Mammary epithelial cell (primary cell): ENCODE measurements around the gene SETX.

Experiments
- EZH2 ChIP-seq: IDR thresholded peaks from 2 replicates; pipeline ENCODE4 v1.6.1; 2012; ENCODE audit warnings: low read length, inconsistent platforms, borderline replicate concordance
- TF ChIP-seq, protein P1 (sequence below), 2 donors: IDR thresholded peaks in 1 of 2; conservative IDR thresholded peaks in 1 of 2; 2 replicates each; pipeline ENCODE4 v1.5.1; 2011 to 2012; ENCODE audit warnings: inconsistent platforms in 2 of 2, low read length in 2 of 2, mild to moderate bottlenecking in 2 of 2, control low read depth in 1 of 2, low read depth in 1 of 2; ENCODE audit not compliant: insufficient read depth in 1 of 2; ENCODE audit errors: extremely low read depth in 1 of 2

DNA sequence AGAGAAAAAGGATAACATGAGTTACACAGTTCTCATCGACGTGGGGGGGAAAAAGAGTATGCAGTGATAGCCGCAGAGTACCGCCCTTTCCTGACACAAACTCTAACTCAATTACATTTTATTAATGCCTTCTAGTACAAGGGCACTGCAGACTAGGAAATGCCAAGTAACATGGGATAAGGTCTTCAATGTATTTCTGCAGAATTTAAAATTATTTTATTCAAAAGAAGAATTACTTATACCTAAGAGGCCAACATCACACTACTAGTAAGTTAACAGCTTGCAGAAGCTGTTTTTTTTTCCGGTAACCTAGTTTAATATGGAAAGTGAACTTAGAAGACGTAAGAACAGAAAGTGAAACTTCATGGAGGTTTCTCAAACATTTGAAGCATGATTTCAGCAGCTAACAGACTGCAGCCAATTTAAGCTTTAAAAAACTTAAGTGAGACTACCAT, 3.9 kb downstream of the SETX start:
- TF ChIP-seq, protein P1, sequence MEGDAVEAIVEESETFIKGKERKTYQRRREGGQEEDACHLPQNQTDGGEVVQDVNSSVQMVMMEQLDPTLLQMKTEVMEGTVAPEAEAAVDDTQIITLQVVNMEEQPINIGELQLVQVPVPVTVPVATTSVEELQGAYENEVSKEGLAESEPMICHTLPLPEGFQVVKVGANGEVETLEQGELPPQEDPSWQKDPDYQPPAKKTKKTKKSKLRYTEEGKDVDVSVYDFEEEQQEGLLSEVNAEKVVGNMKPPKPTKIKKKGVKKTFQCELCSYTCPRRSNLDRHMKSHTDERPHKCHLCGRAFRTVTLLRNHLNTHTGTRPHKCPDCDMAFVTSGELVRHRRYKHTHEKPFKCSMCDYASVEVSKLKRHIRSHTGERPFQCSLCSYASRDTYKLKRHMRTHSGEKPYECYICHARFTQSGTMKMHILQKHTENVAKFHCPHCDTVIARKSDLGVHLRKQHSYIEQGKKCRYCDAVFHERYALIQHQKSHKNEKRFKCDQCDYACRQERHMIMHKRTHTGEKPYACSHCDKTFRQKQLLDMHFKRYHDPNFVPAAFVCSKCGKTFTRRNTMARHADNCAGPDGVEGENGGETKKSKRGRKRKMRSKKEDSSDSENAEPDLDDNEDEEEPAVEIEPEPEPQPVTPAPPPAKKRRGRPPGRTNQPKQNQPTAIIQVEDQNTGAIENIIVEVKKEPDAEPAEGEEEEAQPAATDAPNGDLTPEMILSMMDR (conservative IDR thresholded peaks at IDR 0.05 in 1 of 2, IDR thresholded peaks at IDR 0.05 in 1 of 2; ENCODE audit: extremely low read depth in 1 of 2, insufficient read depth in 1 of 2, low read depth in 1 of 2, low read length in 2 of 2), result no peak
- no peak for TF ChIP-seq EZH2
